ENCODE measurements around the gene C2CD2.

C2CD2 gene

DNA sequence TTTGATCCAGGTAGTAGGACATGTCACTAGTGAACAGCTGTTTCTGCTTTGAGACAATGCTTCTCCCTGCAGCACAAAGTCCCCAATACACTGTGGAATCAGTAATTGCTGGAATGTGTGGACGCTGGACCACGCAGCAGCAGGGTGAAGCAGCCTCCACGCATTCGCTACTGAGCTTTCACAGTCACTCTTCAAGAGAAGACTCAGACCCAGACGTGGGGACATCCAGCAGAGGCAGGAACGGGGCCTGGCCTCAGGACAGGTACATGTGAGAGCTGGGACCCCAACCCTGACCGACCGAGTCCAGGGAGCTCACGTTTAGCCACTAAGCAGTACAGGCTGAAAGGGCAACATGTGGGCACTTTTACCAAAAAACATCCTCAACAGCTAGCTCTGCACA, 40.6 kb downstream of the C2CD2 start:
- DNase-seq (ENCODE audit: low spot score), result no peak

DNA sequence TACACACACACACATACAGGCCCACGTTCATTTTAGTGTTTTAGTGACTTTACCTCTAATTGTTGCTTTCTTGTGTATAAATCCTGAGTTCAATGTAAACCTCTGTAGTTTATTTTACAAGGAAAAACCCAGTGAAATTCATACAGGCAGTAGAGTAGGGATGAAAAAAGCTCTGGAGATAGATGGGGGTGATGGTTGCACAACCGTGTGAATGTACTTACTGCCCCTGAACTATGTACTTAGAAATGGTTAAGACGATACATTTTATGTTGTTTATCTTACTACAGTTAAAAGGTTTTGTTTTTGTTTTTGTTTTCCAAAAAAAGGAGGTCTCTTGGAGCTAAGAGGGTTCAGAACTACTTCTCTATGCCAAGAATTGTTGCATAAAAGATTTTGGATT, 45.0 kb downstream of the C2CD2 start:
- DNase-seq (ENCODE audit: low spot score), result no peak

DNA sequence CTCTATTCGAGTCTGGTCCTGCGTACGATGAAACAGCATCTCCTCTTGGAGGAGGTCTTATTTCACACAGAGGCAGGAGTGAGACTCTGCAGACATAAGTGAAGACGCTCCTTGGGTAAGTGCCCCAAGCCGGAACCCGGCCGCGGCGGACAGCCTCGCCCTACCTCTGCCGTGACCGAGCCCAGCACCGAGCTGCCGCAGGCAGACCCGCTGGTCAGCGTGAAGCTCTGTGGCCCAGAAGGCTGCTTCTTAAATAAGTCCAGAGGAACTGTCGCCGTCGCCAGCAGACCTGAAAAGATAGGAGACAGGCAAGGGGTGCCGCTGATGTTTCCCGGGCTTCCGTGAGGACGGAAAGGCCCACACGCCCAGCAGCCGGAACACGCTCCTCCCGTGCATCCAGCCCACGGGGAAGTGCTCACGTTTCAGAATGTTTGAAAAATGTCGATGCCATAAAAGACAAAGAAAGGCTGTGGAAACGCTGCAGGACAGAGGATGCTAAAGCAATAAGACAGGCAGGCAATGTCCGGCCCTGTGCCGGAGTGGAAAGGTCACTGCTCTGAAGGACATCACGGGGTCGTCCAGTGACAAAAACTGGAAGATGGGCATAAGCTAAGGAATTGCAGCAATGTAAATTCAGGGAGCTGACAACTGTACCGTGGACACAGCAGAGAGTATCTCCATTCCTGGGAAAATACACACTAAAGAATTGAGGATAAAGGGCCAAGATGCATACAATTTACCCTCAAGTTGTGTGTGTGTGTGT, 46.1 kb downstream of the C2CD2 start:
- DNase-seq (ENCODE audit: low spot score), result no peak

DNA sequence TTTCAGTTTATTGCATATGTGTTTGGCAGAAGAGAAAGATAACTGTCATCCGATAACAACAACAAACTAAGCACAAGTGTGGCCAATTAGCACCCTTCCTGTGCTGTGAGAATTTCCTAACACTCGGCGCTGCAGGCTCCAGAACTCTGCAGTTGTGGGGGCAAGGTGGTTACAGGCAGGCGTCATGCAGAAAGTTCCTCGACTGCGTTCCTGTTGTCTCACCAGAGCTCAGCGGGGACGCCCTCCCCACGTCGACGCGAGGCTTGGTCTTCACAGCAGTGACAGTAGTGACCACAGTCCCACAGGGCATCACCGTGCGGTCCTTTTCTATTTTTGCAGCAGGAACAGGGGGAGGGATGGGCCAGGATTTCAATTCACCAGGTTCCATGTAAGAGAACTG, 47.0 kb downstream of the C2CD2 start:
- no peak for DNase-seq (ENCODE audit: low spot score)

DNA sequence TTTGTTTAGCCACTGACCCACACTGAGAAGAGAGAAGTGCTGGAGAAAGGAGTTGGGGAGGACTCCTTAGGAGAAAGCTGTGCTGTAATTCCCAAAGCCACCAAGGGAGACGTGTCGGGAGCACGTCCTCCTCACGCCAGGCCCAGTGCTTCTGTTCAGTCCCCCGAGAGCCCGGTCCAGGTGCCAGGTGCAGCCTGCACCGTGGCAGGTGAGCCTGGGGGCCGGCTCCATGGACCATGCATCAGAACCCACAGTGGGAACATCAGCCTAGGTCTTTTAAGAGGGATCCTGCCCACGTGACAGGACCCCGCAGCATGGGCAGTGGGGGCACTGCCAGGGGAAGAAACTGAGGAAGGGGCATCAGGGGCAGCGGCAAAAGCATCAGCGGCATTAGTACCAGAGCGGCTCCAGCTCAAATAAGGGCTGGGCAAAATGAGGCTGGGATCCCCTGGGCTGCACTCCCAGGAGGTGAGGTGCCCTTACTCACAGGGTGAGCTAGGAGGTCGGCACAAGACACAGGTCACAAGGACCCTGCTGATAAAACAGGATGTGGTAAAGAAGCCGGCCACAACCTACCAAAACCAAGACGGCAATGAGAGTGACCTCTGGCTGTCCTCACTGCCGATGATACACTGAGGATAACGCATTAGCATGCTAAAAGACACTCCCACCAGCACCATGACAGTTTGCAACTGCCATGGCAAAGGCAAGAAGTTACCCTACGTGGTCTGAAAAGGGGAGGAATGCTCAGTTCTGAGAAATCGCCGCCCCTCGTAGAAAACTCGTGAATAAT, 50.1 kb downstream of the C2CD2 start:
- no peak for DNase-seq (ENCODE audit: low spot score)

DNA sequence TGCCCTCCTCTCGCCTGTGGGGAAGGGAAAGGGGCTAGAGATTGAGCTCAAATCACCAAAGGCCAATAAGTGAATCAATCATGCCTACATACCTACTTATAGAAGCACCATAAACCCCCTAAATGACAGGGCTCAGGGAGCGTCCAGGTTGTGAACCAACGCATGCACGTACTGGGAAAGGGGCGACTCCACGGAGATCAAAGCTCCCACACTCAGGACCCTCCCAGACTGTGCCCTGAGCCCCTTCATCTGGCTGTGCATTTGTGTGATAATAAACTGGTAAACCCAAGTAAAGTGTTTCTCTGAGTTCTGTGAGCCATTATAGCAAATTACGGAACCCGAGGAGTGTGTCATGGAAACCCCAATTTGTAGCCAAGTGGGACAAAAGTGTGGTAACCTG, 50.9 kb downstream of the C2CD2 start:
- no peak for DNase-seq (ENCODE audit: low spot score)

DNA sequence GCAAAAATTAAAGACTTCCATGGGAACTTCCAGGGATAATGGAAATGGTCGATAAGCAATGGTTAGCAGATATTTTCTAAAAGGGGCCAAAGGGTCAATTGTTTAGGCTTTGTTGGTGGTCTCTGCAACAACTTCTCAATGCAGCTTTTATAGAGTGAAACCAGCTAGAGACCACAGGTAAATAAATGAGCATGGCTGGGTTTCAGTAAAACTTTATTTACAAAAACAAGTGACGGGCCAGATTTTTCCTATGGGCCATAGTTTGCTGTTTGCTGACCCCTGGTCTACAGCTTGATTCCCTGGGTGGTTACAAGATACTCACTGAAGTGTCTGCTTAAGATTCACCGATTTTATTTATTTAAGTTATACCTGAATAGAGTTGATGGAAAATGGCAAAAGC, 52.0 kb downstream of the C2CD2 start:
- DNase-seq (ENCODE audit: low spot score), result no peak

DNA sequence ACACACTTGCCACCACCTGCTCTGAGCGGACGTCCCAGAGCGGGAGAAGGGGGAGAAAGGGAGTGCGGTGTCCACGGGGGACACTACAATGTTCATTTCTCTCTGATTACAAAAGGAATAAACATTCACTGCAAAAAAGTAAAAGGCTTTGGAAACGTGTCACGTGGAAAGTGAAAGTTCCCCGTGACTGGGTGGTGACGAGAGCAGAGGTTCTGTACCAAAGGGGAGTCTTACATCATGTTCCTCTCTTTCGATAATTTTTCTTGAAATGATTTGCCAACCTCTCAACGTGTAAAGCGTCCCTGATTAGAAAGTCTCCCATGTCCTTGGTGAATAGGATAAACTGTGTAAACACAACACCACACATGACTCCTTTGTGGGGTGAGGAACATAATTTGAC, 52.7 kb downstream of the C2CD2 start:
- no peak for DNase-seq (ENCODE audit: low spot score)

DNA sequence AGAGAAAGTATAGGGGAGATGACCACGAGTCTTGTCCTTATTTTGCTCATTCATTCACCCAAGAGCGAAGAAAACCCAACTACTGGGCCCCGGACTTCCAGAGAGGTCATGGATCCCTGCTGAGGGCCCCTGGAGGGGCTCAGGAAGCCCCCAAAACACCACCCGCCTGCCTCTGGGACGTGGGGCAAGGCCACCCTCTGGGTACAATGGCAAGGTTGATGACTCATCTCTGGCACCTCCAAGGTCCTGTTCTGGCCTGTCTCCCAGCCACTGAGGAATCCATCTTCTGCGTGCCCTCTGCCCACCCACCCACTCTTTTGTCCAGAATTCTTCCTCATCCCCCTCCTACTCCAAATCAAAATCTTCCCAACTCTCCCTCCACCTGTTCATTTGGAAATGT, 53.4 kb downstream of the C2CD2 start:
- DNase-seq (ENCODE audit: low spot score), result no peak

DNA sequence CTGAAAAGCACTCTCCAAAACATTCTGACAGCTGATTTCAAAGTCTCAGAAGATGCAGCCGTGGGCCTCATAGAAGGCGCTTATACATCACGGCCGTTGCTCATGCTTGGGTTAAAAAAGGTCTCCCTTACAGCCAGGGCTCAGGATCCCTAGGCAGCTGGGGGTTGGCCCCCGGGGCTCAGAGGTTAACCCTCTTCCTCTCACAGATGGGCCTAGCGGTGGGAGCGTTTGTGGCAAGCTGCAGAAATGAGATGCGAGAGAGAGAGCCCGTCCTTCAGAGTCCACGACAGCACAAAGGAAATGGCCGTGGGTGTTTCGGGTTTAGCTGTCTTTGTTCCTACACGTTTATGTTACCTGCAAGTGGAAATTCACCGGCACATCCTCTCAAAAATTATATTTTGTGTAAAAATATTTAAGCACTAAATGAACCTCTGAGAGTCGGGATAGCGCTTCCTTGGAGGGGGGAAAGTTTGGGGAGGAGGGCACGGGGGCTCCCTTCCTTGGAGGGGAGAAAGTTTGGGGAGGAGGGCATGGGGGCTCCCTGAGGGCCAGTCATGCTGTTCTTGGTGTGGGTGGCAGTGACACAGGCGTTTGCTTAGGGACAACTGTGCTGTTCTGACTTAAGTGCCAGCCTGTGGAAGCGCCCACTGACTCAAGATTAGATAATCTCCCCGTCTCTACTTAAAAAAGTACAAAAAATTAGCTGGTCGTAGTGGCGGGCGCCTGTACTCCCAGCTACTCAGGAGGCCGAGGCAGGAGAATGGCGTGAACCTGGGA, 54.2 kb downstream of the C2CD2 start:
- DNase-seq (ENCODE audit: low spot score), result no peak

DNA sequence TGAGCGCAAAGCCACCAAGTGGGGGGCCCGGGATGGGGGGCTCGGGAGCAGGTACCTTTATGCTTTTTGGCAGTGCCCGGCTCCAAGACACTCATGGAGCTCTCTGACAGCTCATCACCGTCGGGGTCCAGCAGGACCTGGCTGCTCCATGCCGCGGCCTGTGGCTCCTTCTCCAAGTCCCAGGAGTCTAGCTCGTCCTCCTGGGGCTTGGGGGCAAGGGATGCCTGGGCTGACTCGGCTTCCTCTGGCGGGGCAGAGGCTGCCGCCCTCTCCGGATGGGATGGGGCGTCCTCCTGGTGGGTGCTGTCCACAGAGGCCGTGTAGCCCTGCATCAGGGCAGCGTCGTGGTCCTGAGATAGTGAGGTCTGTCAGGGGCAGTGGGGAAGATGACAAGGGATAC, 54.8 kb downstream of the C2CD2 start:
- DNase-seq (ENCODE audit: low spot score), result no peak

DNA sequence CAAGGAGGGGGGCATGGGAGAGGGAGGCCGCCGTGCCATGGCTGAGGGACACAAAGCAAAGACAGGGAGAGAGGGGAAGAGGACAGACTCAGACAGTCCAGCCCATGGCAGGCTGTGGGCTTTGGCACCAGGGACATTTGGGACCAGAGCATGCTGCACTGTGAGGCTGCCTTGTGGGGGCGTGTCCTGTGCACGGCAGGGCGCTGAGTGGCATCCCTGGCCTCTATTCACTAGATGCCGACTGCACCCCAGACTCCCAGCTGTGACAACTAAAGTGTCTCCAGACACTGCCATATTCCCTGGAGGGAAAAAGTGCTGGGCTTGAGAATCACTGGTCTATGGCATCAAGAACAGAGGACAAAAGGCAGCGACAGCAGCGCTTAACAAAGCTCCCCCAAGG, 56.1 kb downstream of the C2CD2 start:
- DNase-seq (ENCODE audit: low spot score), result no peak

DNA sequence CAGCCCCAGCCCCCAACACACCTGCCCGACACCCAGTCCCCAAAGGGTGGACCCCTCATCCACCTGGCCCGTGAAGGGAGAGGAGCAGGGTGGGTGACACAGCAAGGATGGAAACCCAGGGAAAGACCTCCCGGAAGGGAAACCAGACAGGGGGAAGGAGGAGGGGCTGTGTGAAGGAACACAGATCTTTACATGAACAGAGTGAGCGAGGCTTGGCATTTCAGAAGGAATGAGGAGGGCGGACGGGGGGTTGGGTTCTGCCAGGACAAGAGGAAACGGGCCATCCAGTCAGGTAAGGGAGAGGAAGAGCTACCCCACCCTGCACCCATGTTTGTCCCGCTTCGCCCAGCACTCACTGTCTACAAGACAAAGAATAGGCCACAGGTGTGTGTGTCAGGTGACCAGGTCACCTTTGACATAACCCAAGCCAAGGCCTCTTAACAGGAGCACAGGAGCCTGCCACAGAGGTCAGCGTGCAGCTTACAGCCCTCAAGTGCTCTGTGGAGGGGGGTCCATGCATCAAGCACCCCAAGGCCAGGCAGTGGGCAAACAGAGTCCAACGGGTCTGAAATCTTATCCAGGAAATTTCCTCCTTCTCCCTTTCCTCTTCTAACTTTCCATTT, 56.7 kb downstream of the C2CD2 start:
- no peak for DNase-seq (ENCODE audit: low spot score)

DNA sequence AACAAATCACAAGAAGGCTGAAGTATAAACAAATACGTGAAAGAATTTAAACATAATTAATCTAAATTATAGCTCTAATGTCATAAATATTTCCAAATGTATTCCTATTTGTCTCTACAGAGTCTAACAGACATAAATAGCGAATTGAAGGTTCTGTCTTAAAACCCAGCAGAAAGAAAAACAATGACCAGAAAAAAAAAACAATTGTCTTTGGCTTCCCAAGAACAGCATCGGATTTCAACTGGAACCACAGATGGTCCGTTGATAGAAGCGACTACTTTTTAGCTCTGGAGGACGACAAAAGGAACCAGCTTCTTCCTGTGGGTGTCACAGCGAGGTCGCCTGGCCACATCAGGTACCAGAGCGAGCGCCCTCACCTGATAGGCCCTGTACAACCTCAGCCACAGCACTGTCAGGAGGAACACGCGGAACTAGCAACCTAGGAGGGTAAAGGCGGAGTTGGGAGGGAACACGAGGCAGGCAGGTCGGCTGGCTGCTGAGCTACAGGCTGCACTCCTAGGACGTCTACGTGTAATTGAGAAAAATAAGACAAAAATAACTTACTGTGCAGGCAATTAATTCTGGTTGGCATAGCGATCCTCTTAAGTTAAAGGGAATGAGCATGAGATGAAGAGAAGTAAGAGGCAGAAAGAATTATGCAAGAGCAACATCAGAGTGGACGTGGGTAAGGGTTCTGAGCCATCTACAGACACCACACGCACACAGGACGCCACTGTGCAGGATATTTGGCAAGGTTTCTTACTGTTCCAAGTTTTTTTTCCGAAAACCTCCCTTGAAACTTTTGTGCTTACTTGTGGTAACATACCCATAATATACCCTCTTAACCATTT, 58.0 kb downstream of the C2CD2 start:
- DNase-seq (ENCODE audit: low spot score), result no peak

DNA sequence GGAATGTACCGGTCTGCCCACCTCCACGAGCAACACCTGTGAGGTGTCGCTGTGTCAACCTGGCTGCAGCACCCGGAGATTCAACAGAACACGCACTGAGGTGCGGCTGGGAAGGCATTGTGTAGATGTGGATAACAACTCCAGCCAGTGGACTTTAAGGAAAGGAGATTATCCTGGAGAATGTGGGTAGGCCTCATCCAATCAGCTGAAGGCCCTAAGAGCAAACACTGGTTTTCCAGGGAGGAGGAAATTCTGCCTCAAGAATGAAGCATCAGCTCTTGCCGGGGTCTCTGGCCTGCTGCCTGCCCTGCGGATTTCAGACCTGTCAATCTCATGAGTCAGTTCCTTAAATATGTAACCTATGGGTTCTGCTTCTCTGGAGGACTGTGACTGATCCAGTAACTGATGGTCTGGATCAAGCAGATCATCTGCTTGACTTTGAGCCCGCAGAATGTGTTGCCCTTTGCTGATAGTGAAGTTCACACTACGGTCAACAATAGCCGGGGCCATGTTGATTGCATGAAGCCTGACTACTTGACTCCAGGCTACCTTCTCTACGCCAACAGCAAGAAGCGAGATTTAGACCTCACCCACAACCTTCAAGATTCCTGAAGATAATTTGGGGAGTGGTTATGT, 58.8 kb downstream of the C2CD2 start:
- no peak for DNase-seq (ENCODE audit: low spot score)

DNA sequence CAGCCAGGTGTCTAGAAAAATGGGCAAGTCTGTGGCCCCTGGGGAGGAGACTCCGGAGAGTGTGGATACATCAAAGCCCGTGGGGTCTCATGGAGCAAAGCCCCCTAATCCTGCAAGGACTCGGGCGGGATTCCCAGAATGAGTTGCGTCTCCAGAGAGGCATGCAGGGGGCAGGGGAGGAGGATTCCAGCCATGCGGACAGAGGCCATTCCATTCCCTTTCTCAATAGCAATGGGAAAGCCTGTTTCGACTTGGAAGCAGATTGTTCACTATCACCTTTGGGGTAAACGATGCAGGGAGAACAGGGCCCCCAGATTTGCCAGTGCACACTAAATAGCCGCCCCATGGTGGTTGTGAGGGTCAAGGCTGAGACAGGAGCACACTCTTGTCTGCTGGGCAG, 59.3 kb downstream of the C2CD2 start:
- DNase-seq (ENCODE audit: low spot score), result no peak

DNA sequence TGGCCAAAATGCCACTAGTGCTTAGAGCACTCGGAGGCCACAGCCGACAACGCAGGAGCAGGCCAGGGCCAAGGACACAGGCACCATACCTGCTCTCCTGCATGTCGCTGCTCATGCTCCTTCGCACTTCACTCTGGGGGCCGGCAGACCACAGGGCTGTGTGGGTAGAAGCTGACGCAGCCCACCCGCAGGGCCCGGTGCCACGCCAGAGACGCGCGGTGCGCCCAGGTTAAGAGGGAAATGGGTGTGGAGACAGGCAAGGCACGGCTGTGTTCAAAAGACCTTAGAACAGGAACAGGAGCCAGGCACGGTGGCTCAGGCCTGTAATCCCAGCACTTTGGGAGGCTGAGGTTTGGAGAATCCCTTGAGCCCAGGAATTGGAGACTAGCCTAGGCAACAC, 61.1 kb downstream of the C2CD2 start:
- no peak for DNase-seq (ENCODE audit: low spot score)

DNA sequence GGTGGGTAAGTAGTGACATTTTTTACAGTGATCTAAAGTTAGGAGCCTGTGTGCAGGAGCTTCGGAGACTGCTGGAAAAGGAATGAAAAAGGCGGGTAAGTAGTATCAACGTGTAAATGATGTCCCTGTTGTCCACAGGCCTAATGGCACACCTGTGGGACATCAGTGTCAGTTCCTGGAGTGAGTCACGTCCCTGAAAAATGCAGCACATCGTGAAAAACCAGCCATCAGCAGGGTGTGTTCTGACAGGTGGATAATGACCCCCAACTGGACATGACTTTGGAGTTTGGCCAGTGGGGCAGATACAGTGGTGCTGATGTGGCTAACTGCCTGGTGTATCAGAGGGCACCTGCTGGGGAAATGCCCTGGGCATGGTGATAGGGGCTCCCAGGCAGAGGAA, 62.7 kb downstream of the C2CD2 start:
- no peak for DNase-seq (ENCODE audit: low spot score)

DNA sequence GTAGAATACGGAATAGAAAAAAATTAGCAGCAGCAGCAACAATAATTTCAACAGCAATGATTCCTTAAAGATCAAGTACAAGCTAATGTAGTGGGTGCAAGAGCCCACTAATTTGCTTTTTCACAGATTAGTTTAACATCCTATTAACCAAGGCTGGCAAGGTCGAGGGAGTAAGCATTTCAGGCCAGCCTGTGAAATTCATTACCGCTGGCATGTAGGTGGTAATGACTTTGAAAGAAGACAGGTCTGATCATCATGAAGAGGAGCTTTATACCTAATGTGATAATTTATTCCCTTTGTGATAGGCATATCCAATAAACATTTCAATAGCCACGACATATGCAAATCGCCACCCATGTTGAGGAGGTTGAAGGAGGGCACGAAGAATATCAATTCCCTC, 63.5 kb downstream of the C2CD2 start:
- no peak for DNase-seq (ENCODE audit: low spot score)

DNA sequence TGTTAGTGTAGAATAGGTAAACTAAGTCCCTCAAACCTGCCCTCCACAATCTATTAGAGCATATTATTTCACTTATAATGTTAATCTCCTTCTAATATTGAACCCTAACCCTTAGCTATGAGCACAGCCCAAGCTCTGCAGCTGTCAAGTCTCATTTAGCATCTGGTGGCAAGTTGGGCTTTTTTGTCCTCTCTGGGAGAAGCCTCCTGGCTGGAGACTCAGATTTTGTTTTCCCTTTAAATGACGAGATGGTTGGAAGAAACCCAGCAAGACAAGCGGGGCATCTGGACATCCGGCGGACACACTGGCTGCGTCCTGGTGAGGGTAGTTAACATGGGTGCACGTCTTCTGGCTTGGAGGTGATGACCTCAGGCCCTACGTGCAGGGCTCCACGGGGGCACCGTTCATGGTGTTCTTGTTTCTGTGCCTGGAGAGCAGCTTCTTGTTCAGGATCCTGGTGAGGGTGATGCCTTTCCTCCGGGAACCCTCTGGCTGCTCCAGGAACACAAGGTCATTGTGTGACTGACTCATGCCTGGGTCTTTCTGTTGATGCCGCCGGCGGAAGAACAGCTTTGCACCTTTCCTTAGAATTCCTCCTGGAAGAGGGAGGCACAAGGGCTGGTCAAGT, 65.0 kb downstream of the C2CD2 start:
- no peak for DNase-seq (ENCODE audit: low spot score)

DNA sequence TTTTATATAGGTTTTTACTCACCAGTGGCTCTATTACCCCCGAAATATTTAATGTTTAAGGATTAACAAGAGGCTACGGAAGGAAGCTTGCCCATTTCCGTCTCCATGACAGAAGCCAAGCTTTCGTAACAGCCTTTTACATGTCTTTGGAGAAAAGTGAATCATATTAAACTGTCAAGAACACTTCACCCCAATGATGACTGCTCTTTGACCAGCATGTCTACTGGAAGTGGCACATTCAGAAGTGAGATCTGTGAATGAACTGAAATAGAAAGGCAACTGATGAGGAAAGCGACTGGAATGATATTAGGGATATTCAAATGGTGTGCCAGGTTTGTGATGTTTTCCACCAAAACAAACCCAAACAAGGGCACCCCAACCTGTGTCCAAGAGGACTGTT, 66.2 kb downstream of the C2CD2 start:
- DNase-seq (ENCODE audit: low spot score), result no peak

All from GM03348 (cell line).